ENCODE results near the gene ANKRD53. TPM values are rescaled to one million over a fixed set of nuclear protein-coding genes. Genes with fewer than 3 reads are reported as not detected.

ANKRD53 gene
- total RNA-seq, 2 donors from 2014 or later: 4.7 to 10.2 TPM

- 63 to 75% methylated on average over 14 of the region's 14 CpGs for WGBS, 2 donors
- no peak for ATAC-seq
- TF ChIP-seq POLR2A (IDR thresholded peaks at IDR 0.05): no peak
- TF ChIP-seq CTCF (IDR thresholded peaks at IDR 0.05): no peak
Measured at GRCh38 chr2:70965506-70965905, 12.9 kb upstream of the ANKRD53 start.

DNA sequence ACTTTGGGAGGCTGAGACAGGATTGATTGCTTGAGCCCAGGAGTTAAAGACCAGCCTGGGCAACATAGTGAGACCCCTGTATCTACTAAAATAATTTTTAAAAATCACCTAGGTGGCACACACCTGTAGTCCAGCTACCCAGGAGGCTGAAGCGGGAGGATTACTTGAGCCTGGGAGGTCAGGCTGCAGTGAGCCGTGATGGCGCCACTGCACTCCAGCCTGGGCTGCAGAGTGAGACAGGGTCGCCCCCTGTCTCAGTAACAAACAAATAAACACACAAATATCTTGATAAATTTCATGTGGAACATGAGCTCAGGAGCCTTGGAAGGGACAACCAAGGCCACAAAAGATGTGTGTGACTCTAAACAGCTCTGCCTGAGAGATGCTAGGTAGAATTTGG, 11.7 kb upstream of the ANKRD53 start:
- no peak overlapping the region for H3K27ac ChIP-seq
- H3K9me3 ChIP-seq: no peaks in the 10 kb centered on the region
- TF ChIP-seq POLR2A (IDR thresholded peaks at IDR 0.05) (no peak), CTCF (IDR thresholded peaks at IDR 0.05) (no peak)
- H3K36me3 ChIP-seq (replicated peaks in 1 of 2; ENCODE audit: insufficient read depth in 1 of 2, low read depth in 2 of 2): no peaks in the 10 kb centered on the region
- H3K27me3 ChIP-seq: no peaks in the 10 kb centered on the region
- WGBS, 2 donors: 71 to 85% methylated on average over 4 of the region's 4 CpGs
- DNase-seq (no peak), ATAC-seq (no peak)
- peaks cover 3% of the 10 kb centered on the region for H3K4me1 ChIP-seq
- intact Hi-C loops (cut with DNase I): no loop called here
- H3K4me3 ChIP-seq: no peak overlapping the region

More at GRCh38 chr2:70965506-70965905, 12.9 kb upstream of the ANKRD53 start:
- no peaks in the 10 kb centered on the region for H3K9me3 ChIP-seq
- no peaks in the 10 kb centered on the region for H3K36me3 ChIP-seq (replicated peaks in 1 of 2; ENCODE audit: insufficient read depth in 1 of 2, low read depth in 2 of 2)
- H3K27ac ChIP-seq: no peak overlapping the region
- peaks cover 3% of the 10 kb centered on the region for H3K4me1 ChIP-seq
- intact Hi-C loops (cut with DNase I): no loop called here
- H3K4me3 ChIP-seq: peak overlapping the region in 1 of 2 donors; percentile 10
- no peaks in the 10 kb centered on the region for H3K27me3 ChIP-seq
- no peak for DNase-seq

- Histone ChIP-seq H3K27ac (no peak overlapping the region), H3K27me3 (no peaks in the 10 kb centered on the region), H3K36me3 (replicated peaks in 1 of 2; ENCODE audit: insufficient read depth in 1 of 2, low read depth in 2 of 2) (no peaks in the 10 kb centered on the region), H3K4me1 (peaks cover 3% of the 10 kb centered on the region), H3K4me3 (no peak overlapping the region), H3K9me3 (no peaks in the 10 kb centered on the region)
- no peak for ATAC-seq
- 49 to 66% methylated on average over 4 of the region's 4 CpGs for WGBS, 2 donors
- no peak for DNase-seq
- no peak for TF ChIP-seq POLR2A (IDR thresholded peaks at IDR 0.05)
- TF ChIP-seq CTCF (IDR thresholded peaks at IDR 0.05): no peak
- intact Hi-C loops (cut with DNase I): no loop called here
Measured at GRCh38 chr2:70967189-70967588, 11.2 kb upstream of the ANKRD53 start.

DNA sequence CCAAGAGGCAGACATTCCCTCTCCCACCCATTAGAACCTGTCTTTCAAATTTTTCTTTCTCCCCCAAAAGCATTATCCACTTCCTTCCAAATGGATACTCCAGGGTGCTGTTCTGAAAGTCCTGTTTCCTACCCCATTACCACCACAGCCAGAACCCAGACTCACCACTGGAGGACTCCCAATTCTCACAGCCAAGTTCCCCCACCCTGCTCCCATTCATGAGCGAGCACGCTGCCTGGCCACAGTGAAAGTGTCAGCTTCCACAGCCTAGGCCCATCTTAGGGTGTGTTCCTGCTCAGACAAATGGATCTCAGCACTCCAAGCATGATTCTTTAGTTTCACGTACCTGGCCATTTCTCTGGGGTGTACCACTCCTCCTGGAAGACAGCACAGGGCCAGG, 3.8 kb upstream of the ANKRD53 start:
- Histone ChIP-seq H3K4me1 (peaks cover 26% of the 10 kb centered on the region), H3K9me3 (no peaks in the 10 kb centered on the region), H3K4me3 (no peak overlapping the region), H3K27me3 (no peaks in the 10 kb centered on the region), H3K27ac (no peak overlapping the region), H3K36me3 (replicated peaks in 1 of 2; ENCODE audit: insufficient read depth in 1 of 2, low read depth in 2 of 2) (no peaks in the 10 kb centered on the region)
- intact Hi-C loops (cut with DNase I): no loop called here
- ATAC-seq (no peak), DNase-seq (no peak)
- TF ChIP-seq CTCF (IDR thresholded peaks at IDR 0.05) (no peak), POLR2A (IDR thresholded peaks at IDR 0.05) (no peak)
- WGBS, 2 donors: 93 to 100% methylated on average over 3 of the region's 3 CpGs

DNA sequence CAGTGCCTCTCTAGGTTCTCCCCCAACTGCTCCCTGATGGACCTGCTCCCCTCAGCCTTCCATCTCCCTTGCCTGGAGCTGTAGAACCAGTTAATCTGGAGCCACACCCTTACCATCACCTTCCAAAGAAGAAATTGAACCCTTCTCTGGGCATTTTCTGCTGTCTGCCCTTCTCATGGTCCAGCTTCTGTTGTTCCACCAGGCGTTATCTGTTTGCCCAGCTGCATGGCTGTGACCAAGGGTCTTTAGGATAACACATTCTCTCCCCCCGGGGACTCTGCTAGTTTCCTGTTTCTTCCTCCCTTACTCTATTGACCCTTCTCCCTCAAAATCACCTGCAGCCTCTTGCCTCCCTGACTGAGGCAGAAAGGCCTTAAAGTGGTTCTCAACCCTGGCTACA, 3.2 kb upstream of the ANKRD53 start:
- intact Hi-C loops (cut with DNase I): no loop called here
- 55 to 66% methylated on average over 2 of the region's 2 CpGs for WGBS, 2 donors
- no peaks in the 10 kb centered on the region for H3K36me3 ChIP-seq (replicated peaks in 1 of 2; ENCODE audit: insufficient read depth in 1 of 2, low read depth in 2 of 2)
- no peak for DNase-seq
- H3K27me3 ChIP-seq: no peaks in the 10 kb centered on the region
- H3K4me1 ChIP-seq: peaks cover 26% of the 10 kb centered on the region
- no peaks in the 10 kb centered on the region for H3K9me3 ChIP-seq
- ATAC-seq: no peak
- H3K27ac ChIP-seq: no peak overlapping the region
- no peak for TF ChIP-seq POLR2A (IDR thresholded peaks at IDR 0.05)
- no peak for TF ChIP-seq CTCF (IDR thresholded peaks at IDR 0.05)
- no peak overlapping the region for H3K4me3 ChIP-seq

Measured in body of pancreas (tissue), 4 donors.